PC-9 (cell line): Measurements from ENCODE around the gene LY6G5B. TPM values are rescaled to one million over a fixed set of nuclear protein-coding genes. Genes with fewer than 3 reads are reported as not detected.
A peak's percentile ranks its signal among the peaks of the same experiment; 100 is the strongest.

Experiments used
- BruUV-seq: library from RNA; stranded (reverse); fragments of 400-500 nt; replicated peaks from 2 replicates; lab custom pipeline; 2021; lab: Mats Ljungman, UMichigan
- CTCF ChIA-PET: fragments of 300-600 bp; sonication (Branson Sonifier 250); formaldehyde crosslinking; loops from one replicate; lab custom pipeline; 2022; ENCODE audit warnings: antibody characterized with exemption; lab: Charles Lee
- POLR2A ChIA-PET: fragments of 300-600 bp; sonication (Branson Sonifier 250); formaldehyde crosslinking; loops from one replicate; lab custom pipeline; 2022; ENCODE audit warnings: antibody characterized with exemption; ENCODE audit not compliant: unreplicated experiment; lab: Charles Lee
- DNase-seq, 2 experiments: peaks; one replicate each; pipeline versions ENCODE4 v3.0.0 to v3.0.0-alpha.2; 2015 to 2022; ENCODE audit warnings: mixed read lengths in 1 of 2
- H2AFZ ChIP-seq: fragments of 200-600 bp; sonication (generic); 2 replicates; pipeline ENCODE4 v1.8.1; 2017; ENCODE audit warnings: antibody characterized with exemption
- H3F3A ChIP-seq: fragments of 200-600 bp; sonication (generic); 2 replicates; pipeline ENCODE4 v1.8.1; 2017; ENCODE audit warnings: antibody characterized with exemption, mild to moderate bottlenecking, low read depth; ENCODE audit not compliant: insufficient read depth
- H3K27ac ChIP-seq: fragments of 200-600 bp; sonication (generic); 2 replicates; pipeline ENCODE4 v1.6.1; 2016; ENCODE audit warnings: mixed run types
- H3K27me3 ChIP-seq: fragments of 200-600 bp; sonication (generic); 2 replicates; pipeline ENCODE4 v1.6.1; 2016; ENCODE audit warnings: low read depth, mixed run types; ENCODE audit not compliant: insufficient read depth
- H3K36me3 ChIP-seq: fragments of 200-600 bp; sonication (generic); 2 replicates; pipeline ENCODE4 v1.6.1; 2016; ENCODE audit warnings: low read depth, mixed run types
- H3K4me1 ChIP-seq: fragments of 200-600 bp; sonication (generic); replicated peaks from 2 replicates; pipeline ENCODE4 v1.6.1; 2016; ENCODE audit warnings: mixed run types; ENCODE audit not compliant: insufficient read depth
- H3K4me2 ChIP-seq: fragments of 200-600 bp; sonication (generic); 2 replicates; pipeline ENCODE4 v1.6.1; 2017; ENCODE audit warnings: mixed run types
- H3K4me3 ChIP-seq: fragments of 200-600 bp; sonication (generic); 2 replicates; pipeline ENCODE4 v1.6.1; 2016; ENCODE audit warnings: mixed run types
- H3K79me2 ChIP-seq: fragments of 200-600 bp; sonication (generic); 2 replicates; pipeline ENCODE4 v1.6.1; 2017; ENCODE audit warnings: low read depth, mixed run types
- H3K9me2 ChIP-seq: fragments of 200-600 bp; sonication (generic); 2 replicates; pipeline ENCODE4 v1.8.1; 2017; ENCODE audit warnings: mild to moderate bottlenecking; ENCODE audit not compliant: insufficient read depth
- H3K9me3 ChIP-seq: fragments of 200-600 bp; sonication (generic); 2 replicates; pipeline ENCODE4 v1.8.1; 2016; ENCODE audit warnings: low read depth; ENCODE audit not compliant: insufficient read depth
- H4K20me1 ChIP-seq: fragments of 200-600 bp; sonication (generic); 2 replicates; pipeline ENCODE4 v1.8.1; 2017; ENCODE audit not compliant: insufficient read depth
- EZH2 ChIP-seq: fragments of 200-600 bp; sonication (generic); IDR thresholded peaks from 2 replicates; pipeline ENCODE4 v1.8.0; 2017; ENCODE audit warnings: antibody characterized with exemption, low read depth
- intact Hi-C: fragments of 100-400 bp; cut with micrococcal nuclease; formaldehyde crosslinking; loops from one replicate; pipeline ENCODE4 v1.10.0; 2022; ENCODE audit not compliant: unreplicated experiment
- total RNA-seq: library from RNA; stranded (reverse); gene quantifications from 2 replicates; pipeline ENCODE4 v1.2.3, GENCODE V29; 2021
- TF ChIP-seq, protein P1 (sequence below): fragments of 200-600 bp; sonication (generic); conservative IDR thresholded peaks from 2 replicates; pipeline ENCODE4 v1.6.1; 2017; ENCODE audit warnings: mixed run types, antibody characterized with exemption, mild to moderate bottlenecking, moderate library complexity

The LY6G5B gene
- total RNA-seq, 1 experiment from 2014 or later = 24.0 TPM

DNA sequence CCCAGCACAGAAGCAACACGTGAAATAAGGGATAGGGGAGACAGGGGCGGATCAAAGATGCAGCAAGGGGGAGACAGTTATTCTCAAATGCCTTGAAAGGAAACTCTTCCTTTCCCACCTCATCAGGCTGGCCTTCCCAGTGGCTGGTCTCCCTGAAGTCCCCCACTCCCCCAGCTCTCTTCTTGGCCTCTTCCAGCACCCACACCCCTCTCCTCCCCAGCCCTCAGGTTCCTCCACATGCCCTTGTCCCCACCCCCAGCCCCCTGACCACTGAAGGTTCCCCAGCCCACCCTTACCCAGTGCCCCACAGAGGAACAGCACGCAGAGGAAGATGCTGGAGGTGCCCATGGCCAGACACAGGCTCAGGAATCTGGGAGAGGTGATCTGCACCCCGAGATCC, 43.7 kb downstream of the LY6G5B start:
- peaks cover 8% of the 10 kb centered on the region; the same call in 1 of the 2 replicates for H3F3A ChIP-seq
- no peaks in the 10 kb centered on the region for H3K9me3 ChIP-seq
- DNase-seq = no peak
- no peaks in the 10 kb centered on the region for H3K79me2 ChIP-seq
- peaks cover 14% of the 10 kb centered on the region for H3K4me1 ChIP-seq
- no peak overlapping the region for H3K4me3 ChIP-seq
- intact Hi-C loops = no loop called here
- no peak overlapping the region for H3K27ac ChIP-seq
- H4K20me1 ChIP-seq = no peaks in the 10 kb centered on the region
- H3K4me2 ChIP-seq = no peak overlapping the region
- POLR2A ChIA-PET = no interaction called here
- H3K27me3 ChIP-seq = no peaks in the 10 kb centered on the region
- no TSS peak for BruUV-seq
- CTCF ChIA-PET = no interaction called here
- H3K9me2 ChIP-seq = no peaks in the 10 kb centered on the region
- TF ChIP-seq, protein P1, sequence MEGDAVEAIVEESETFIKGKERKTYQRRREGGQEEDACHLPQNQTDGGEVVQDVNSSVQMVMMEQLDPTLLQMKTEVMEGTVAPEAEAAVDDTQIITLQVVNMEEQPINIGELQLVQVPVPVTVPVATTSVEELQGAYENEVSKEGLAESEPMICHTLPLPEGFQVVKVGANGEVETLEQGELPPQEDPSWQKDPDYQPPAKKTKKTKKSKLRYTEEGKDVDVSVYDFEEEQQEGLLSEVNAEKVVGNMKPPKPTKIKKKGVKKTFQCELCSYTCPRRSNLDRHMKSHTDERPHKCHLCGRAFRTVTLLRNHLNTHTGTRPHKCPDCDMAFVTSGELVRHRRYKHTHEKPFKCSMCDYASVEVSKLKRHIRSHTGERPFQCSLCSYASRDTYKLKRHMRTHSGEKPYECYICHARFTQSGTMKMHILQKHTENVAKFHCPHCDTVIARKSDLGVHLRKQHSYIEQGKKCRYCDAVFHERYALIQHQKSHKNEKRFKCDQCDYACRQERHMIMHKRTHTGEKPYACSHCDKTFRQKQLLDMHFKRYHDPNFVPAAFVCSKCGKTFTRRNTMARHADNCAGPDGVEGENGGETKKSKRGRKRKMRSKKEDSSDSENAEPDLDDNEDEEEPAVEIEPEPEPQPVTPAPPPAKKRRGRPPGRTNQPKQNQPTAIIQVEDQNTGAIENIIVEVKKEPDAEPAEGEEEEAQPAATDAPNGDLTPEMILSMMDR = no peak
- no peak for TF ChIP-seq EZH2
- H2AFZ ChIP-seq = no peak overlapping the region
- H3K36me3 ChIP-seq = no peaks in the 10 kb centered on the region

DNA sequence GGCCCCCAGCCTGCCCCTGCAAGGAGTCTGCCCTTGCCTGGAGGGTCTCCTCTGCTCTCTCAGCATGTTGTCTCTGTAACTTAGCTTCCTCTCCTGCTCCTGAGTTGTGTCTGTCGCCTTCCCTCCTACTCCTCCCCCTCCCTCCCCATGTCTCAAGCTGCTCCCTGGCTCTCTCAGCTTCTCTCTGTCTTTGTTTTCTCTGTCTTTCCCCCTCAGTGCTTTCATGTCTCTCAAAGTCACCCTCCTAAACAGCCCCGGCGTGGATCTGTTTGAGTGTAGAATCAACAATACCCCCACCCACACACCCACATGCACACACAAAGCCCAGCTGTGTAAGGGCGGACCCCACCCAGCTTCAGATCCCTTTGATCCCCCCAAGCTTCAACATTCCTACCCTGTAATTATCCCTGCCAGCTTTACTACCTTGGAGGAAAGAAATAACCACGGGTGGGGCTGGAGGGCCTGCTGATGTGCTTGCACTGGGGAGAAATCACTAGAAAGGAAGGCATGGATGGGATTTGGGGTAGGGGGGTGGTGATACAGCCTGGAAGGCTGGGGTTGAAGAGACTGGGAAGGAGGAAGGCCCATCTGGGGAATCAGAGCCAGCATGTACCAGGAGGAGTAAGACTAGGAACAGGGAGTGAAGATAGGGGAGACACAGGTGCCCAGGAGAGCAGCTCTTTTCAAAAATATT, 44.4 kb downstream of the LY6G5B start:
- Histone ChIP-seq H3K4me1 (peaks cover 20% of the 10 kb centered on the region), H3K4me2 (no peak overlapping the region), H3K79me2 (no peaks in the 10 kb centered on the region), H3K4me3 (no peak overlapping the region), H3K9me3 (no peaks in the 10 kb centered on the region), H3F3A (peaks cover 8% of the 10 kb centered on the region; the same call in 1 of the 2 replicates), H4K20me1 (no peaks in the 10 kb centered on the region), H2AFZ (peak overlapping the region; percentile 68), H3K27me3 (no peaks in the 10 kb centered on the region), H3K9me2 (no peaks in the 10 kb centered on the region), H3K36me3 (no peaks in the 10 kb centered on the region), H3K27ac (no peak overlapping the region)
- DNase-seq = no peak
- ChIA-PET CTCF (no interaction called here), POLR2A (no interaction called here)
- intact Hi-C loops = no loop called here
- no peak for TF ChIP-seq EZH2
- TF ChIP-seq, protein P1 = no peak
- no TSS peak for BruUV-seq

DNA sequence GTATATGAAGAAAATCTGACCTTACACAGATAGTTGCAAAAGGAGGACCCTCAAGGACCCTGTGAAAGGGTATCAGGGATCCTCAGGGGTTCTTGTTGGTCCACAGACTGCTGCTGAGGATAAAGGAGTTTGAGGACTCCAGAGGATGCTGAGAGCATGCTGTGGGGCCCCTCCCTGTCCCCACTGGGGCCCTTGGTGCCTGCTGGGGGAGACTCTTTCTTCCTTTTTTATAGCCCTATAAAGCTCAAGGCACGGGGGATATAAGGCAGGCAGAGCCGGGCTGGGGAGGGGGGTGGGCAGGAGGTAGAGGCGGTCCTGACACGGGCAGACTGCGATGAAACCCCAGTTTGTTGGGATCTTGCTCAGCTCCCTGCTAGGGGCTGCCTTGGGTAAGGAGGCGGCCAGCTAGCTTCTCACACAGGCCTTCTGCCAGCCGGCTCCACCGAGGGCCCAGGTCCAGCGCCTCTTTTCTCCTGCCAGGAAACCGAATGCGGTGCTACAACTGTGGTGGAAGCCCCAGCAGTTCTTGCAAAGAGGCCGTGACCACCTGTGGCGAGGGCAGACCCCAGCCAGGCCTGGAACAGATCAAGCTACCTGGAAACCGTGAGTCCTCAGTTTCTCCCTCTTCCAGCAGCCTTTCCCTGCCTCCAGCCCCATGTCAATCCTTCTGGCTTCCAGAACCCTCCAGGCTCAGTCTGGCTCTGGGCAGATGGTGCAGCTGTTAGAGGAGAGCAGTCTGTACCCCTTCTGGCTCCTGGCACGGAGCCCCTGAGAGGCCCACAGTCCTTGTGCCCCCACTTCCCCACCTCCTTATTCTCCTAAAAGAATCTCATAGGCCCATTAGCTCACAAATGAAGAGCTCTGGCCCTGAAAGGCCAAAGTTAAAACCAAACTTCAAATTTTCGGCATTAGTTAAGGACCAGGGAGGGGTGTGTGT, 45.5 kb downstream of the LY6G5B start, which contains the start of gene LY6G6D:
LY6G6D (plus strand) TSS at position 327 of the 937 bp plus-strand sequence; CDS start at position 335, 8 bp downstream.
- intact Hi-C loops = no loop called here
- Histone ChIP-seq H3K4me2 (no peak within 1 kb of the TSS), H3K4me1 (peaks cover 32% of the 10 kb centered on the region), H3K27me3 (no peaks in the 10 kb centered on the region), H3K79me2 (no peaks in the 10 kb centered on the region), H3K9me3 (no peaks in the 10 kb centered on the region), H3K9me2 (no peaks in the 10 kb centered on the region), H3F3A (peaks cover 18% of the 10 kb centered on the region; the same call in 1 of the 2 replicates), H3K36me3 (no peaks in the 10 kb centered on the region), H2AFZ (peak within 1 kb of the TSS; percentile 68; the same call in 1 of the 2 replicates), H3K27ac (no peak within 1 kb of the TSS), H4K20me1 (no peaks in the 10 kb centered on the region), H3K4me3 (no peak within 1 kb of the TSS)
- ChIA-PET CTCF (no interaction called here), POLR2A (interaction anchor here (0.6 to 0.7 kb wide), 2 partner anchors 9 to 128 kb away, joined by 11 to 33 read pairs; no protein-coding TSS in a partner anchor)
- no TSS peak for BruUV-seq
- no peak for TF ChIP-seq EZH2
- TF ChIP-seq, protein P1 = no peak
- DNase-seq = no peak
